OCI-LY1 (cell line): ENCODE measurements around the gene VOPP1.
A peak's percentile ranks its signal among the peaks of the same experiment; 100 is the strongest.

Source experiments
- EZH2 ChIP-seq: fragments of 200-600 bp; sonication (generic), shearing (Covaris generic); IDR thresholded peaks from 2 replicates; pipeline ENCODE4 v1.8.0; 2017; ENCODE audit warnings: borderline replicate concordance, mixed run types, mild to moderate bottlenecking, antibody characterized with exemption, low read length, moderate library complexity, mixed read lengths
- TF ChIP-seq, protein P1 (sequence below): fragments of 200-600 bp; sonication (generic), shearing (Covaris generic); IDR thresholded peaks from 2 replicates; pipeline ENCODE4 v1.5.1; 2017; ENCODE audit warnings: mild to moderate bottlenecking, antibody characterized with exemption, low read length, moderate library complexity, mixed read lengths

DNA sequence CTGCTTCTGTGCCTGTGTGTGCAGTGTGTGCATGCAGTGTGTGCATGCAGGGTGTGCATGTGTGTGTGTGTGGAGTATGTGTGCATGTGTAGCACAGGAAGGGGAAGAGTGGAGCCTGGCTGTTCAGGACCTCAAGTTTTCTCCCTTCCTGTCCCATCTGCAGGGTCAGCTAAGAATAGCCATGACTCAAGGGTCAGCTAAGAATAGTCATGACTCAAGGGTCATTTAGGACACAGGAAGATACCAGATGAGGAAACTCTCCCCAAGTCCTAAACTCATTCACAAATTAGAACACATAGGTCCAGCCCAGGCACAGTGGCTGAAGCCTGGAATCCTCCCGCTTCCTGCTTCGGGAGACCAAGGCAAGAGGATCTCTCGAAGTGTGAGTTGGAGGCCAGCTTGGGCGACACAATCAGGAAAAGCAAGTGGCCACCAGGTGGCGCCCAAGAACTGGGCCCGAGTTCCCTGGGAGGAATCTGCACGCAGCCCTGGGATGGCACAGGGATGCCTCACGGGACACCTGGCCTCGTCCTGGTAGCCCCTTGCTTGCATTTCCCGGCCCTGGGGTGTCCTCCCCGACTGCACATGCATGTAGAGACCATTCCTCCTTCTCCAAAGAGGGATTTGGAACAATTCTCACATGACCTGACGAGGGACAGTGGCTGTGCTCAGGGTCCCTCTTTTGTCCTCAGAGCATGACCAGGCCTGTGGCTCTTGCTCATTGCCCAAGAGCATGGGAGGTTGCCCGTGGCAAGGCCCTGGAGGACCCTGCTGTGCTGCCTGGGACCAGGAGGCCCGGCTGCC, 21.4 kb upstream of the VOPP1 start:
- TF ChIP-seq, protein P1, sequence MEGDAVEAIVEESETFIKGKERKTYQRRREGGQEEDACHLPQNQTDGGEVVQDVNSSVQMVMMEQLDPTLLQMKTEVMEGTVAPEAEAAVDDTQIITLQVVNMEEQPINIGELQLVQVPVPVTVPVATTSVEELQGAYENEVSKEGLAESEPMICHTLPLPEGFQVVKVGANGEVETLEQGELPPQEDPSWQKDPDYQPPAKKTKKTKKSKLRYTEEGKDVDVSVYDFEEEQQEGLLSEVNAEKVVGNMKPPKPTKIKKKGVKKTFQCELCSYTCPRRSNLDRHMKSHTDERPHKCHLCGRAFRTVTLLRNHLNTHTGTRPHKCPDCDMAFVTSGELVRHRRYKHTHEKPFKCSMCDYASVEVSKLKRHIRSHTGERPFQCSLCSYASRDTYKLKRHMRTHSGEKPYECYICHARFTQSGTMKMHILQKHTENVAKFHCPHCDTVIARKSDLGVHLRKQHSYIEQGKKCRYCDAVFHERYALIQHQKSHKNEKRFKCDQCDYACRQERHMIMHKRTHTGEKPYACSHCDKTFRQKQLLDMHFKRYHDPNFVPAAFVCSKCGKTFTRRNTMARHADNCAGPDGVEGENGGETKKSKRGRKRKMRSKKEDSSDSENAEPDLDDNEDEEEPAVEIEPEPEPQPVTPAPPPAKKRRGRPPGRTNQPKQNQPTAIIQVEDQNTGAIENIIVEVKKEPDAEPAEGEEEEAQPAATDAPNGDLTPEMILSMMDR, result peak; percentile 95
- TF ChIP-seq EZH2, result no peak
